Mucosa of rectum (tissue), 2 donors: Measurements from ENCODE around the gene ST7.

Experiments
- H3K27ac ChIP-seq, 2 donors: one replicate each; pipeline ENCODE4 v1.7.0; 2013; ENCODE audit warnings: inconsistent platforms in 2 of 2, low read depth in 2 of 2, low read length in 2 of 2
- H3K27me3 ChIP-seq, 2 donors: one replicate each; pipeline ENCODE4 v1.7.0; 2013; ENCODE audit warnings: low read length in 2 of 2; ENCODE audit not compliant: control insufficient read depth in 2 of 2, insufficient read depth in 2 of 2
- H3K36me3 ChIP-seq, 2 donors: one replicate each; pipeline ENCODE4 v1.7.0; 2013; ENCODE audit warnings: low read length in 2 of 2; ENCODE audit not compliant: control insufficient read depth in 2 of 2, insufficient read depth in 2 of 2
- H3K4me1 ChIP-seq, 2 donors: one replicate each; pipeline ENCODE4 v1.7.0; 2013; ENCODE audit warnings: low read length in 2 of 2, mild to moderate bottlenecking in 1 of 2; ENCODE audit not compliant: control insufficient read depth in 2 of 2, insufficient read depth in 2 of 2
- H3K4me3 ChIP-seq, 2 donors: one replicate each; pipeline ENCODE4 v1.7.0; 2013; ENCODE audit warnings: low read length in 2 of 2
- H3K9ac ChIP-seq, 2 donors: one replicate each; pipeline ENCODE4 v1.7.0; 2013; ENCODE audit warnings: low read length in 2 of 2, low read depth in 1 of 2, mild to moderate bottlenecking in 1 of 2
- H3K9me3 ChIP-seq, 2 donors: one replicate each; pipeline ENCODE4 v1.7.0; 2013; ENCODE audit warnings: low read length in 2 of 2; ENCODE audit not compliant: control insufficient read depth in 2 of 2
- donor health status: healthy.
- donor health status: Normal muscosa, but diverticular disease.

The ST7 gene

DNA sequence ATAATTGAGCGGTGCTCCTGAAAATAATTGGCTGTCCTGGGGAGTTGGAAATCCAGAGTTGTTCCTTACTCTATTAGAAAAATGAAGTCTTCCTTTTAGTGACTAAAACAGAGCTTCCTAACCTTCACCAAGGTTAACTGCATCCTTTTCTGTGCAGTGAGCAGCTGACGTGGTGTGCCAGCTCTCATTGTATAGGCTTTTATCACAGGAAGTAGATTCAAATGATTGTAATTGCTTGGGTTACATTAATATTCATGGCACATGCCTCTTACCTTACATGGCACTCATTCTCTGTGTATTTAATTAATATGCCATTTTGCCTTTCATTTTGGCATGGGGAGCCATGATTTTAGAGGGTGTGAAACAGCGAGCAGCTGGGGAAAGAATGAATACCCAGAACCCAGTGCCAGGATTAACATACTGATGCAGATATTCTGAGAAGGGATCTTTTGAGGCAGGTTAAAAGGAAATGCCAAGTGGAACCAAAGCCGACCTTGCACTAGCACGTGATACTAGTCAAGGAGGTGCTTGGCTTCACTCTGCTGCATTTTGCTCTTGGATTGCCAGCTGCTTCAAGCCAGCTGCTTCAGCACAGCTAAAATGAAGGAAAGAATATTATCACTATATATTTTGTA, 115.3 kb downstream of the ST7 start:
- Histone ChIP-seq H3K4me3 (no peak overlapping the region), H3K4me1 (no peaks in the 10 kb centered on the region), H3K27ac (no peak overlapping the region), H3K9me3 (no peaks in the 10 kb centered on the region), H3K27me3 (no peaks in the 10 kb centered on the region), H3K9ac (no peak overlapping the region), H3K36me3 (no peaks in the 10 kb centered on the region)

DNA sequence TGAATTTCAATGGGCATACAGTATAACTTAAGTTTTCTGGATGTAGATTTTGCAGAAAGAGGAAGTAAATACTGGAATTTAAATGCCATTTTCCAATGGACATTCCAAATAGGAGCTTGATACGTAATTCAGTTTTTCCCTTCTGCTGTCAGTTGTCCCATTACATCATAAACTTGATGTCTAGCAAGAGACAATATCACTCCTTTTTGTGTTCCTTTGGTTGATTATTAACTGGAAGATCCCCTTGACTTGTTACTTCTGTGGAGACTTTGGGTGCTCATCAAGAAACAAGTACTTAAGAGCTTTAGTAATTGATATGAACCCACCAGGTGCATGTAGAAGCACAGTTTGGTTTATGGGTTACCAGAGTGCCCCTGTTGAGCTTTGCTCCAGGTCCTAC, 116.1 kb downstream of the ST7 start:
- Histone ChIP-seq H3K4me3 (no peak overlapping the region), H3K27ac (no peak overlapping the region)

DNA sequence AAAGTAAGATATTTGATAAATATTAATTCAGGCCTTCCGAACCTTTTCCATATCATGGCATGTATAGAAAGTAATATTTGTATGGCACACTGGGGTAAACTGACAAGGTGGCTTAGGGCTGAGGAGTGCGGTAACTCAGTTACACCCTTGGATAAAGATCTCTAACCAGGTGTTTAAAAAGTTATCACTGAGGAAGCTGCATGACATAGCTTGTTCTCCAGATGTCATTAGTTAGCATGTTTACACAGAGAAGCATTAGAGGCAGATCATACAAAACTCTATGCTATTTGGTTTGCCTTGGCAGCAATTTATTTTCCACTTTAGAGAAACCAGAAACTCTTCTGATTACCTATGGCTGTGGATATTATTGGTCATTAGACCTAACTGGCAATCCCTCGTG, 118.2 kb downstream of the ST7 start:
- Histone ChIP-seq H3K4me3 (no peak overlapping the region), H3K27ac (no peak overlapping the region), H3K4me1 (no peaks in the 10 kb centered on the region), H3K36me3 (no peaks in the 10 kb centered on the region), H3K27me3 (no peaks in the 10 kb centered on the region), H3K9ac (no peak overlapping the region), H3K9me3 (no peaks in the 10 kb centered on the region)

More for the DNA sequence above, 116.1 kb downstream of the ST7 start:
- Histone ChIP-seq H3K27me3 (no peaks in the 10 kb centered on the region), H3K9ac (no peak overlapping the region), H3K36me3 (no peaks in the 10 kb centered on the region), H3K4me1 (no peaks in the 10 kb centered on the region), H3K9me3 (no peaks in the 10 kb centered on the region)

DNA sequence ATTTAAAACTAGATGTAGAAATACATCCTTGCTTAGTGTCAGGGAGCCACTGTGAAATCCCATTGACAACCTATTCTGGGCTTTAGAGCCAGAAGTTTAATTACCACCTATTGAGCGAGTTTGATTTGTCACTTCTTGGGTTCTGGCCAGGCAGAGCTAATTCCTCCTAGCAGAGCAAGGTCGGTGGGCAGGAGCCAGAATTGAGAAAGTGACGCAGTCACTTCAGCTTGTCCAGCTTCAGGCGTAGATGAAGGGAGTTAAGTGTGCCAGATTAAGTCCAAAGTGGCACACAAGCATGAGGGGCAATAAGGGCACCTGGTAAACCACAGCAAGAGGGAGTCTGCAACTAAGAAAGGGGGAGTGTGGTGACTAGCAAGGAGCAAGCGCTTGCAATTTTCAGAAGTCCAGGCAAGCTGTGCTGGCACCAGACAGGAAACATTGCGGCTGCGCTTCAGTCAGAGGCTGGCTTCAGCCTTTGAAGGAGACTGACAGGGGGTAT, 119.4 kb downstream of the ST7 start:
- Histone ChIP-seq H3K27ac (no peak overlapping the region), H3K4me1 (no peaks in the 10 kb centered on the region), H3K27me3 (no peaks in the 10 kb centered on the region), H3K9ac (no peak overlapping the region), H3K36me3 (no peaks in the 10 kb centered on the region), H3K9me3 (no peaks in the 10 kb centered on the region), H3K4me3 (no peak overlapping the region)

DNA sequence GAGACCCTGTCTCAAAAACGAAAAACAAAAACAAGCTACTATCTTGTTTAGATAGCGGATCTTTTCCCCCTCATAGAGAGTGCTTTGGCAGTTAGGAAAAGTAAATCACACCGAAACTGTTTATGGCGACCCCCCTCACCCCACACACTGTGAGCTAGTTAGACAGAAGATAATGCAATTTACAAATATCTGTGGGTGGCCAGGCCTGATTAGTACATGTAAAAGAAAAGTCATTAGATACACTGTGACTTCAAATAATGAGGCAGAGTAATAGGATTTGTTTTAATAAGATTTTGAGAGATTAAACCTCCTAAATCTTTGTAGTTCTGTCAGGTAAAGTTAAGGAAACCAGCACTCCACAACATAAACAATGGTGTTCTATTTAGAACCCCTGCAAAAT, 121.1 kb downstream of the ST7 start:
- Histone ChIP-seq H3K4me3 (no peak overlapping the region), H3K27ac (no peak overlapping the region), H3K4me1 (no peaks in the 10 kb centered on the region), H3K36me3 (no peaks in the 10 kb centered on the region), H3K9me3 (no peaks in the 10 kb centered on the region), H3K27me3 (no peaks in the 10 kb centered on the region), H3K9ac (no peak overlapping the region)

DNA sequence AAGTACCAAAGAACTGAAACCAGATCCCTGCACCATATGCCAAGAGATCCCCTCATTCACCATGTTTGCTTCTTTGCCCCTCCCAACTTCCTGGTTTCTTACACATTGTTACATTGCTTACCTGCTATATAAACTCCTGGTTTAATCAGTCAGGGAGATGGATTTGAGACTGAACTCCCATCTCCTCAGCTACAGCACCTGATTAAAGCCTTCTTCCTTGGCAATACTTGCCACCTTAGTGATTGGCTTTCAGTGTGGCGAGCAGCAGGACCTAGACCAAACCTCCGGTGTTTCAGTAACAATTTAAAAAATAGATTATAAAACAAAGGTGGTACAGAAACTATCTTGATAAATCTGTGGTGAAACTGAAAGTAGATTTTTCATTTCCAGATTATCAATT, 122.6 kb downstream of the ST7 start:
- no peak overlapping the region for H3K4me3 ChIP-seq
- no peaks in the 10 kb centered on the region for H3K4me1 ChIP-seq
- H3K9ac ChIP-seq = no peak overlapping the region
- H3K27ac ChIP-seq = no peak overlapping the region
- H3K27me3 ChIP-seq = no peaks in the 10 kb centered on the region
- H3K9me3 ChIP-seq = no peaks in the 10 kb centered on the region
- H3K36me3 ChIP-seq = no peaks in the 10 kb centered on the region

DNA sequence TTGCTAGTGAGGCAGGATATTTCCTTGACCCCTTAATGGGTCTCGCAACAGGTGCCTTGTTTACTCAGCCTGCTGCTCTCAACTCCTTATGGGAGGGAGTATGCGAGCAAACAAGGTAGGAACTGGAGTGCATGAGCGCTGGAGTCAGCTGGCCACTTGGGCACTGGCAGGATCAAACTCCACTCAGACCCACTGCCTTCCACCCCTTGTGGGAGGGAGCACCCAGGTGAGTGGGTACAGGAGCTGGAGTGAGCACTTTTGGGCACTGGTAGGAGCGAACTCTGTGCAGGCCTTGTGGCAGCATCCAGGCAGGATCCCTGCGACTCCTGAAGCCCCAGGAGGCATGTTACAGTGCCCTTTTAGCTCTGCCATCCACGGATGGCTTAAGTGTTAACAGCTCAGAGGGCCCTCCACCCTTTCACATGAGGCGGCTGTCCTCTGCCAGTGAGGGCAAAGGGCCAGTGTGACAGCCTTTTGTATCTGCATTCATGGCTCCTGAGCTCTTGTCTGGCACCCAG, 123.2 kb downstream of the ST7 start:
- H3K27ac ChIP-seq = no peak overlapping the region

DNA sequence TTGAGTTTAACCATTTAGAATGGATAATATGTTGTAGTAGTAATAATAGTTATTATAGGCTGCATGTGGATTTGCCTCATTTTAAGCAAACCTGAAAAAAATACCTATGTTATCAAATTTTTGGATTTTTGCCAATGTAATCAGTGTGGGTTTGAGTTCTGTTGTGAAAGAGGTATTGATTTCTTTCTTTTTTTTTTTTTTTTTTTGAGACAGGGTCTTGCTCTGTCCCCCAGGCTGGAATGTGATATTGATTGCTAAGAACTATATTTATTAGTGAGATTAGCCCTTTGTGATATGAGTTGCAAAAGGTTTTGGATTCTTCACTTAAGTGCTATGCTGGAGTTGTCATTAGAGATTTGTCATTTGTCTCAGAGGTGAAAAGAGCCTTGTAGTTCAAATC, 124.4 kb downstream of the ST7 start:
- Histone ChIP-seq H3K27ac (no peak overlapping the region), H3K36me3 (no peaks in the 10 kb centered on the region), H3K4me3 (no peak overlapping the region), H3K9me3 (no peaks in the 10 kb centered on the region), H3K4me1 (no peaks in the 10 kb centered on the region), H3K27me3 (no peaks in the 10 kb centered on the region), H3K9ac (no peak overlapping the region)

More for the DNA sequence above, 123.2 kb downstream of the ST7 start:
- Histone ChIP-seq H3K27me3 (no peaks in the 10 kb centered on the region), H3K4me3 (no peak overlapping the region), H3K4me1 (no peaks in the 10 kb centered on the region), H3K9ac (no peak overlapping the region), H3K9me3 (no peaks in the 10 kb centered on the region), H3K36me3 (no peaks in the 10 kb centered on the region)

DNA sequence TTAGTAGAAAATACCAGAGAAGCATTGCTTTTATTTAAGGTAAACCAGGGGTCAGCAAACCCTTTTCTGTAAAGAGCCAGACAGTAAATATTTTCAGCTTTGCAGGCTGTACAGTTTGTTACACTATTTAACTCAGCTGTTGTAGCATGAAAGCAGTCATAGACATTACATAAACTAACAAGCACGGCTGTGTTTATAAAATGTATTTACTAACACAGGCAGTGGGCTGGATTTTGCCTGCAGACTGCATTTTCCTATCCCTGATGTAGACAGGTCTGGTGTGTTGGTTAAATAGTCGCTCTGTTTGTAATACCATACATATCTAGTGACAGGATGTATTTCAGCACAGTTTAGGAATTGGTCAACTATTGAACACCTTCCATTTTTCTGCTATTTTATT, 129.3 kb downstream of the ST7 start:
- no peaks in the 10 kb centered on the region for H3K9me3 ChIP-seq
- no peak overlapping the region for H3K27ac ChIP-seq
- H3K4me1 ChIP-seq = no peaks in the 10 kb centered on the region
- no peak overlapping the region for H3K4me3 ChIP-seq
- no peaks in the 10 kb centered on the region for H3K27me3 ChIP-seq
- no peaks in the 10 kb centered on the region for H3K36me3 ChIP-seq
- H3K9ac ChIP-seq = no peak overlapping the region

DNA sequence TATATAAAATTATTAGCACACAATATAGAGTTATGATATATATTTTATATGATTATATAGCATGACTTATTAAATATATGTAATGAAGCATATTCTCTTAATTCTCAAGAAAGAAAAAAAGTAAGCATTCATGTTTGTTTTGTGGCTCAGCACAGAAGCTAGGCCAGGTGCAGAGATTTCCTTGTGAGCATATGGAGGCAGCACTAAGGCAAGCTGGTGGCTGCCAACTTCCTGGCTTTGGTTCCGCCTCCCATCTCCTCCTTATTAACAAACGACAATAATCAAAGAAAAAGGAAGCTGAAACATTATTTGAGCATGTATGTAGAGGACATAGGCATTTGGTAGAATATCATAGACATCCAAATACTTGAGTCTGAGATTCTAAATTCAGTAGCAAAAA, 130.3 kb downstream of the ST7 start:
- Histone ChIP-seq H3K9me3 (no peaks in the 10 kb centered on the region), H3K27me3 (no peaks in the 10 kb centered on the region), H3K9ac (no peak overlapping the region), H3K4me1 (no peaks in the 10 kb centered on the region), H3K4me3 (no peak overlapping the region), H3K27ac (no peak overlapping the region), H3K36me3 (no peaks in the 10 kb centered on the region)
